Measurements from ENCODE around the gene FPR1.

DNA sequence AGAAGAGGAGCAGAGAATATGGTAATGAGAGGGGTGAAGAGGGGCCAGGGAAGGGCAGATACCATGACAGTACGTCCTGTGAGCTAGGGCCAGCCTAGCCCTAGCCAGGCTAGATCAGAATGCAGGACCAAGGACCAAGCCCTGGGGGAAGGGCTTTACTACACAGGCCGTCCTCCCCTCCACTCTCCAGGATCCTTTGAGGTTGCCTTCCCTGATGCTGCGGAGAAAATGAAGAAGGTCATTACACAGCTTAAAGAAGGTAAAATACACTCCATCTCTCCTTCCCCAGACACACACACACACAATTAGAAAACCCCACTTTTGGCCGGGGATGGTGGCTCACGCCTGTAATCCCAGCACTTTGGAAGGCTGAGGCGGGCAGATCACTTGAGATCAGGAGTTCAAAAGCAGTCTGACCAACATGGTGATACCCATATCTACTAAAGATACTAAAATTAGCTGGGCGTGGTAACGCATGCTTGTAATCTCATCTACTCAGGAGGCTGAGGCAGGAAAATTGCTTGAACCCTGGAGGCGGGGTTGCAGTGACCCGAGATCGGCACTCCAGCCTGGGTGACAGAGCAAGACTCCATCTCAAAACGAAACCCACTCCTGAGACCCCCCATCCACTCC lies 50.1 kb downstream of the FPR1 start:
- no peak for TF ChIP-seq EP300 (IDR thresholded peaks at IDR 0.05)
- TF ChIP-seq, protein P1, sequence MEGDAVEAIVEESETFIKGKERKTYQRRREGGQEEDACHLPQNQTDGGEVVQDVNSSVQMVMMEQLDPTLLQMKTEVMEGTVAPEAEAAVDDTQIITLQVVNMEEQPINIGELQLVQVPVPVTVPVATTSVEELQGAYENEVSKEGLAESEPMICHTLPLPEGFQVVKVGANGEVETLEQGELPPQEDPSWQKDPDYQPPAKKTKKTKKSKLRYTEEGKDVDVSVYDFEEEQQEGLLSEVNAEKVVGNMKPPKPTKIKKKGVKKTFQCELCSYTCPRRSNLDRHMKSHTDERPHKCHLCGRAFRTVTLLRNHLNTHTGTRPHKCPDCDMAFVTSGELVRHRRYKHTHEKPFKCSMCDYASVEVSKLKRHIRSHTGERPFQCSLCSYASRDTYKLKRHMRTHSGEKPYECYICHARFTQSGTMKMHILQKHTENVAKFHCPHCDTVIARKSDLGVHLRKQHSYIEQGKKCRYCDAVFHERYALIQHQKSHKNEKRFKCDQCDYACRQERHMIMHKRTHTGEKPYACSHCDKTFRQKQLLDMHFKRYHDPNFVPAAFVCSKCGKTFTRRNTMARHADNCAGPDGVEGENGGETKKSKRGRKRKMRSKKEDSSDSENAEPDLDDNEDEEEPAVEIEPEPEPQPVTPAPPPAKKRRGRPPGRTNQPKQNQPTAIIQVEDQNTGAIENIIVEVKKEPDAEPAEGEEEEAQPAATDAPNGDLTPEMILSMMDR (IDR thresholded peaks at IDR 0.05), result no peak
- no peak for TF ChIP-seq POLR2A (IDR thresholded peaks at IDR 0.05)

All from tibial nerve (tissue), 4 donors.